NCI-H187 (cell line): ENCODE data around the gene SCARF2.

Experiments
- DNase-seq, 2 experiments: peaks; one replicate each; lab custom pipeline; 2025; lab: John Stamatoyannopoulos, UW

SCARF2 gene

GRCh38 chr22:20439556-20439927 lies 1.9 kb upstream of the SCARF2 start:
- DNase-seq: no peak

GRCh38 chr22:20438678-20439492 lies 1.3 kb upstream of the SCARF2 start:
- no peak for DNase-seq

- no peak for DNase-seq
Measured at GRCh38 chr22:20438427-20438677, 727 bp upstream of the SCARF2 start.

- DNase-seq: no peak
Measured at GRCh38 chr22:20436768-20437612, 635 bp downstream of the SCARF2 start.

- no peak for DNase-seq
Measured at GRCh38 chr22:20436307-20436767, 1.3 kb downstream of the SCARF2 start.

GRCh38 chr22:20435436-20436306 lies 2.0 kb downstream of the SCARF2 start:
- DNase-seq: no peak

GRCh38 chr22:20434773-20435172 lies 2.9 kb downstream of the SCARF2 start:
- no peak for DNase-seq

GRCh38 chr22:20434264-20434751 lies 3.3 kb downstream of the SCARF2 start:
- no peak for DNase-seq

- DNase-seq: no peak
Measured at GRCh38 chr22:20433686-20434241, 3.9 kb downstream of the SCARF2 start.

GRCh38 chr22:20433191-20433590 lies 4.4 kb downstream of the SCARF2 start:
- DNase-seq: no peak

- DNase-seq: no peak
Measured at GRCh38 chr22:20432244-20432686, 5.4 kb downstream of the SCARF2 start.

- no peak for DNase-seq
Measured at GRCh38 chr22:20431511-20432192, 6.0 kb downstream of the SCARF2 start.

- no peak for DNase-seq
Measured at GRCh38 chr22:20430720-20431510, 6.7 kb downstream of the SCARF2 start.

GRCh38 chr22:20430101-20430719 lies 7.4 kb downstream of the SCARF2 start:
- DNase-seq: no peak

- no peak for DNase-seq
Measured at GRCh38 chr22:20429254-20430100, 8.1 kb downstream of the SCARF2 start.

- no peak for DNase-seq
Measured at GRCh38 chr22:20428496-20429253, 8.9 kb downstream of the SCARF2 start.

- no peak for DNase-seq
Measured at GRCh38 chr22:20427945-20428417, 9.6 kb downstream of the SCARF2 start.
